RWPE2 (cell line): Measurements from ENCODE around the gene MRPL18.
A peak's percentile ranks its signal among the peaks of the same experiment; 100 is the strongest.

Experiments
- ATAC-seq: fragments of 200-7000 bp; cut with Tn5 transposase; 3 replicates; pipeline ENCODE4 v1.9.1; 2021; ENCODE audit warnings: low read depth
- DNase-seq: peaks from one replicate; pipeline ENCODE4 v3.0.0-alpha.2; 2020; ENCODE audit warnings: low spot score
- H3K27ac ChIP-seq: fragments of 450-650 bp; 2 replicates; pipeline ENCODE4 v1.5.1; 2017; ENCODE audit warnings: mild to moderate bottlenecking; ENCODE audit not compliant: poor library complexity, severe bottlenecking
- H3K27me3 ChIP-seq: fragments of 250-450 bp; sonication (Bioruptor Pico); 2 replicates; pipeline ENCODE4 v1.5.1; 2021; ENCODE audit warnings: mild to moderate bottlenecking, moderate library complexity; ENCODE audit not compliant: insufficient read depth, poor library complexity, severe bottlenecking
- H3K36me3 ChIP-seq: fragments of 250-450 bp; sonication (Bioruptor Pico); 2 replicates; pipeline ENCODE4 v1.5.1; 2020; ENCODE audit warnings: low read depth, mild to moderate bottlenecking, moderate library complexity
- H3K4me1 ChIP-seq: fragments of 250-450 bp; sonication (Bioruptor Pico); 2 replicates; pipeline ENCODE4 v1.5.1; 2021; ENCODE audit warnings: mild to moderate bottlenecking, moderate library complexity; ENCODE audit not compliant: insufficient read depth, poor library complexity, severe bottlenecking
- H3K4me3 ChIP-seq: fragments of 250-450 bp; sonication (Bioruptor Pico); 2 replicates; pipeline ENCODE4 v1.5.1; 2021; ENCODE audit warnings: mild to moderate bottlenecking, moderate library complexity; ENCODE audit not compliant: severe bottlenecking
- H3K9me3 ChIP-seq: fragments of 250-450 bp; sonication (Bioruptor Pico); 2 replicates; pipeline ENCODE4 v1.5.1; 2021; ENCODE audit warnings: mild to moderate bottlenecking, moderate library complexity; ENCODE audit not compliant: severe bottlenecking
- CTCF ChIP-seq: fragments of 450-650 bp; IDR thresholded peaks from one replicate; pipeline ENCODE4 v1.5.1; 2017; ENCODE audit warnings: mild to moderate bottlenecking, moderate library complexity; ENCODE audit not compliant: poor library complexity, severe bottlenecking

MRPL18 gene

GRCh38 chr6:159838020-159838744 lies 47.9 kb downstream of the MRPL18 start:
- Histone ChIP-seq H3K36me3 (no peaks in the 10 kb centered on the region), H3K4me1 (no peaks in the 10 kb centered on the region), H3K9me3 (no peaks in the 10 kb centered on the region), H3K27me3 (no peaks in the 10 kb centered on the region), H3K27ac (no peak overlapping the region), H3K4me3 (no peak overlapping the region)
- ATAC-seq (no peak), DNase-seq (no peak)
- TF ChIP-seq CTCF = no peak

- no peak overlapping the region for H3K27ac ChIP-seq
- no peak overlapping the region for H3K4me3 ChIP-seq
- H3K4me1 ChIP-seq = no peaks in the 10 kb centered on the region
- no peaks in the 10 kb centered on the region for H3K36me3 ChIP-seq
- TF ChIP-seq CTCF = peak; percentile 31
- no peaks in the 10 kb centered on the region for H3K9me3 ChIP-seq
- no peak for DNase-seq
- no peaks in the 10 kb centered on the region for H3K27me3 ChIP-seq
- no peak for ATAC-seq
These were observed 51.8 kb downstream of the MRPL18 start for GRCh38 chr6:159842035-159842434.

GRCh38 chr6:159844737-159845645 lies 54.7 kb downstream of the MRPL18 start:
- ATAC-seq = no peak
- no peak for TF ChIP-seq CTCF

More at GRCh38 chr6:159844737-159845645, 54.7 kb downstream of the MRPL18 start:
- Histone ChIP-seq H3K9me3 (peaks cover 5% of the 10 kb centered on the region), H3K4me3 (no peak overlapping the region), H3K4me1 (no peaks in the 10 kb centered on the region), H3K36me3 (no peaks in the 10 kb centered on the region), H3K27me3 (no peaks in the 10 kb centered on the region), H3K27ac (no peak overlapping the region)
- no peak for DNase-seq
